VCaP (cell line): ENCODE results near the gene ELAVL2.

Source experiments
- H3K27ac ChIP-seq: fragments of 450-650 bp; 2 replicates; pipeline ENCODE4 v1.5.1; 2017
- CTCF ChIP-seq: fragments of 450-650 bp; conservative IDR thresholded peaks from 2 replicates; pipeline ENCODE4 v1.5.1; 2017; ENCODE audit warnings: mild to moderate bottlenecking, moderate library complexity

Gene ELAVL2

GRCh38 chr9:23796209-23796608 is 29.8 kb downstream of the ELAVL2 start:
- no peak overlapping the region for H3K27ac ChIP-seq
- TF ChIP-seq CTCF, result no peak

GRCh38 chr9:23790351-23791260 is 35.4 kb downstream of the ELAVL2 start:
- H3K27ac ChIP-seq, result no peak overlapping the region
- no peak for TF ChIP-seq CTCF

- no peak overlapping the region for H3K27ac ChIP-seq
- TF ChIP-seq CTCF, result no peak
Observed at GRCh38 chr9:23789529-23790254, 36.3 kb downstream of the ELAVL2 start.

- TF ChIP-seq CTCF, result peak; percentile 59; the same call in 1 of the 2 replicates
- no peak overlapping the region for H3K27ac ChIP-seq
Observed at GRCh38 chr9:23784962-23785361, 41.1 kb downstream of the ELAVL2 start.

- no peak for TF ChIP-seq CTCF
- no peak overlapping the region; the same call in 1 of the 2 replicates for H3K27ac ChIP-seq
Observed at GRCh38 chr9:23783509-23783908, 42.5 kb downstream of the ELAVL2 start.

DNA sequence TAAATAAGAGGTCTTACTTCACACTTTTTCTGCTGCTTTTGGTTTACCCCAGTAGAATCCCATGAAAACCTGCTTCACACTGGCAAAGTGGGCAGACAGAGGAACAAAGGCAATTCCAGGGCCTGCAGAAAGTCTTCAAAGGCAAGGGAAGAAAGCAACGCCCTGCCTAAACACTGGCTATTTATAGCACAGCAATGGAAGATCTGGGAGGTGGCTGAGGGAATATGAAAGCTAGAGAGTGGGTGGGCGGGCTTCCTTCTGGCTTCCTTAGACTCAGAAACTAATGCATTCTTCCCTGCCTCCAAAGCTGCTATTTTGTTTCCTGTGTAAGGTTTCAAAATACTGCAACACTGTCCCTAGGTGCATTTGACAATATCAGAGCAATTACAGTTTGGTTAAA is 46.8 kb downstream of the ELAVL2 start:
- no peak for TF ChIP-seq CTCF
- H3K27ac ChIP-seq, result peak overlapping the region; percentile 86

DNA sequence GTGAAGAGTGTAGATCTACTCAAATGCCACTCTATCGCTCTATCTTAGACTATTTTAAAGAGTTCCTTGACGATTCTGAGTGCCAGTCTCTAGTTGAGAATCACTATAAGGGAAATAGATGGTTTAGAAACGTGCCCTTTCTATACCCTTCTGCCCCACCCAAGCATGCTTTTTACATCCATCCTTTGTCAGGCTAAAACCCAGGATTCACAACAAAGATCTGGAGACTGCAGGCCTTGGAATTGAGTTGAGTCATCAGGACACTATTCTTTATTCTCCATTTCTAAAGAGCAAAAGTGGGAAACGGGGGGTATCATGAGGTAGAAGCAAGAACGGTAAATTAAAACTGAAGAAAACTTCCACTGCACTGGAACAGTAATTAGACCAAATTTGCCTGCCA is 48.7 kb downstream of the ELAVL2 start:
- no peak overlapping the region; the same call in 1 of the 2 replicates for H3K27ac ChIP-seq
- TF ChIP-seq CTCF, result no peak
